Erythroblast (primary cell): ENCODE measurements around the gene SLC38A8.

Experiments used
- GATA1 ChIP-seq: IDR thresholded peaks from 2 replicates; pipeline ENCODE4 v1.6.1; 2011; ENCODE audit warnings: low read depth, mild to moderate bottlenecking, control low read depth, low read length, moderate library complexity
- POLR2A ChIP-seq: IDR thresholded peaks from 2 replicates; pipeline ENCODE4 v1.6.1; 2011; ENCODE audit warnings: mild to moderate bottlenecking, low read length

GRCh38 chr16:84062734-84063640 lies 20.4 kb upstream of the SLC38A8 start:
- TF ChIP-seq POLR2A (no peak), GATA1 (no peak)
